Endothelial cell of umbilical vein (primary cell): ENCODE results near the gene ALDH1L2. TPM values are rescaled to one million over a fixed set of nuclear protein-coding genes. Genes with fewer than 3 reads are reported as not detected.

Source experiments
- BruUV-seq: library from RNA; stranded (reverse); fragments of 400-500 nt; replicated peaks from 2 replicates; lab custom pipeline; 2021; lab: Mats Ljungman, UMichigan
- CTCF ChIA-PET: fragments of 300-600, 350-600 bp; sonication (Branson Sonifier 250); formaldehyde crosslinking; loops from one replicate; lab custom pipeline; 2021; ENCODE audit warnings: antibody characterized with exemption, inconsistent platforms; lab: Charles Lee
- POLR2A ChIA-PET: fragments of 300-600, 350-600 bp; sonication (Branson Sonifier 250); formaldehyde crosslinking; loops from one replicate; lab custom pipeline; 2021; ENCODE audit warnings: antibody characterized with exemption, inconsistent platforms; lab: Charles Lee
- DNase-seq: peaks from one replicate; pipeline ENCODE4 v3.0.0-alpha.2; 2011; ENCODE audit warnings: low read depth, low spot score
- FAIRE-seq: peaks from 2 replicates; lab custom pipeline; 2011; peaks lifted over from hg19 to GRCh38; lab: Jason Lieb, UNC
- H2AFZ ChIP-seq: 2 replicates; pipeline ENCODE4 v1.6.0; 2012; ENCODE audit warnings: low read depth, low read length, control low read depth, inconsistent platforms
- H3K27ac ChIP-seq: 2 replicates; pipeline ENCODE4 v1.5.1; 2011; ENCODE audit warnings: low read depth, mild to moderate bottlenecking, control low read depth, low read length, moderate library complexity; ENCODE audit not compliant: insufficient read depth
- H3K27me3 ChIP-seq, 2 experiments: 2 replicates each; pipeline versions ENCODE4 v1.6.0 to v1.6.1; 2011; ENCODE audit warnings: low read length in 2 of 2, mixed read lengths in 1 of 2; ENCODE audit not compliant: control insufficient read depth in 2 of 2, insufficient read depth in 2 of 2
- H3K36me3 ChIP-seq, 2 experiments: 2 replicates in 1 of 2; 3 replicates in 1 of 2; pipeline ENCODE4 v1.5.1; 2011; ENCODE audit warnings: low read length in 2 of 2, mild to moderate bottlenecking in 1 of 2, moderate library complexity in 1 of 2; ENCODE audit not compliant: control insufficient read depth in 2 of 2, insufficient read depth in 2 of 2; ENCODE audit errors: extremely low read depth in 1 of 2
- H3K4me1 ChIP-seq: 3 replicates; pipeline ENCODE4 v1.5.1; 2011; ENCODE audit warnings: mild to moderate bottlenecking, low read length; ENCODE audit not compliant: control insufficient read depth, insufficient read depth; ENCODE audit errors: extremely low read depth
- H3K4me2 ChIP-seq: 2 replicates; pipeline ENCODE4 v1.6.1; 2011; ENCODE audit warnings: low read length, control low read depth, mixed read lengths; ENCODE audit not compliant: insufficient read depth
- H3K4me3 ChIP-seq, 3 experiments: fragments of 200-600 bp in 1 of 3; sonication (generic), shearing (Covaris generic) in 1 of 3; replicated peaks in 1 of 3; 2 replicates each; pipeline ENCODE4 v1.5.1; 2011 to 2016; ENCODE audit warnings: control low read depth in 3 of 3, low read length in 3 of 3, mild to moderate bottlenecking in 2 of 3, inconsistent platforms in 1 of 3, low read depth in 1 of 3, moderate library complexity in 1 of 3; ENCODE audit not compliant: insufficient read depth in 1 of 3
- H3K79me2 ChIP-seq: 2 replicates; pipeline ENCODE4 v1.6.0; 2012; ENCODE audit warnings: low read length, inconsistent platforms; ENCODE audit not compliant: control insufficient read depth, insufficient read depth
- H3K9ac ChIP-seq: replicated peaks from 2 replicates; pipeline ENCODE3; 2011; ENCODE audit warnings: low read length, control low read depth; ENCODE audit not compliant: insufficient read depth; ENCODE audit errors: extremely low read depth
- H3K9me1 ChIP-seq: replicated peaks from 3 replicates; pipeline ENCODE4 v1.6.0; 2011; ENCODE audit warnings: mild to moderate bottlenecking, low read length; ENCODE audit not compliant: control insufficient read depth, insufficient read depth; ENCODE audit errors: extremely low read depth
- H3K9me3 ChIP-seq: replicated peaks from 2 replicates; pipeline ENCODE4 v1.5.1; 2012; ENCODE audit warnings: low read length, inconsistent platforms; ENCODE audit not compliant: control insufficient read depth, insufficient read depth
- H4K20me1 ChIP-seq: replicated peaks from 2 replicates; pipeline ENCODE3; 2011; ENCODE audit warnings: mild to moderate bottlenecking, low read length; ENCODE audit not compliant: control insufficient read depth, insufficient read depth; ENCODE audit errors: extremely low read depth
- EZH2 ChIP-seq: IDR thresholded peaks from 2 replicates; pipeline ENCODE4 v1.6.1; 2012; ENCODE audit warnings: borderline replicate concordance, low read depth, mild to moderate bottlenecking, moderate library complexity, low read length, inconsistent platforms; ENCODE audit not compliant: severe bottlenecking
- FOS ChIP-seq: IDR thresholded peaks from 2 replicates; pipeline ENCODE4 v1.6.1; 2011; ENCODE audit warnings: mild to moderate bottlenecking, low read length, moderate library complexity, borderline replicate concordance; ENCODE audit not compliant: insufficient read depth
- GATA2 ChIP-seq: IDR thresholded peaks from 2 replicates; pipeline ENCODE4 v1.7.0; 2011; ENCODE audit warnings: low read depth, mild to moderate bottlenecking, moderate library complexity, mixed read lengths, low read length; ENCODE audit not compliant: insufficient read length, insufficient read depth
- JUN ChIP-seq: IDR thresholded peaks from 2 replicates; pipeline ENCODE4 v1.6.1; 2011; ENCODE audit warnings: borderline replicate concordance, low read depth; ENCODE audit not compliant: insufficient read length, insufficient read depth
- MYC ChIP-seq: IDR thresholded peaks from one replicate; pipeline ENCODE4 v1.6.1; 2011; ENCODE audit warnings: mild to moderate bottlenecking, low read depth, low read length
- POLR2A ChIP-seq: IDR thresholded peaks from 2 replicates; pipeline ENCODE4 v1.6.1; 2012; ENCODE audit warnings: low read depth, mild to moderate bottlenecking, control low read depth, low read length
- POLR2AphosphoS5 ChIP-seq: IDR thresholded peaks from 2 replicates; pipeline ENCODE4 v1.6.1; 2012; ENCODE audit warnings: low read depth, mild to moderate bottlenecking, control low read depth, low read length, moderate library complexity; ENCODE audit not compliant: insufficient read depth
- dilution Hi-C: fragments of 300-500 bp; cut with MboI; formaldehyde crosslinking; loops from one replicate; pipeline ENCODE4 v1.15.0; 2019; ENCODE audit warnings: low sequenced_read_pairs; ENCODE audit not compliant: extremely low pct_ligation_motif_present
- intact Hi-C: fragments of 100-400 bp; cut with micrococcal nuclease; formaldehyde crosslinking; loops from one replicate; pipeline ENCODE4 v1.10.0; 2022
- polyA plus RNA-seq, 4 experiments: library from polyadenylated mRNA; depleted of rRNA in 3 of 4; stranded (reverse) in 3 of 4; unstranded in 1 of 4; fragments of >200 nt; gene quantifications; 2 replicates each; pipeline versions ENCODE4 v1.2.1 to v1.2.3, GENCODE V29; 2011 to 2012; ENCODE audit warnings: missing spikeins in 1 of 4
- total RNA-seq: library from RNA; stranded (reverse); gene quantifications from 2 replicates; pipeline ENCODE4 v1.2.3, GENCODE V29; 2021
- TF ChIP-seq, protein P1 (sequence below): IDR thresholded peaks from 2 replicates; pipeline ENCODE4 v1.6.1; 2011; ENCODE audit not compliant: insufficient read depth, insufficient read length
- TF ChIP-seq, protein P2 (sequence below), 2 donors: IDR thresholded peaks; 1 replicate in 1 of 2; 2 replicates in 1 of 2; pipeline ENCODE4 v1.5.1; 2011; ENCODE audit warnings: low read length in 2 of 2, mild to moderate bottlenecking in 2 of 2, moderate library complexity in 2 of 2, control low read depth in 1 of 2, inconsistent platforms in 1 of 2, low read depth in 1 of 2; ENCODE audit not compliant: insufficient read depth in 1 of 2; ENCODE audit errors: extremely low read depth in 1 of 2

The ALDH1L2 gene
- total and polyA plus RNA-seq, 2 donors (not counting 3 experiments of a cell fraction or from before 2014, with no cell fraction given): 1.4 to 2.5 TPM

DNA sequence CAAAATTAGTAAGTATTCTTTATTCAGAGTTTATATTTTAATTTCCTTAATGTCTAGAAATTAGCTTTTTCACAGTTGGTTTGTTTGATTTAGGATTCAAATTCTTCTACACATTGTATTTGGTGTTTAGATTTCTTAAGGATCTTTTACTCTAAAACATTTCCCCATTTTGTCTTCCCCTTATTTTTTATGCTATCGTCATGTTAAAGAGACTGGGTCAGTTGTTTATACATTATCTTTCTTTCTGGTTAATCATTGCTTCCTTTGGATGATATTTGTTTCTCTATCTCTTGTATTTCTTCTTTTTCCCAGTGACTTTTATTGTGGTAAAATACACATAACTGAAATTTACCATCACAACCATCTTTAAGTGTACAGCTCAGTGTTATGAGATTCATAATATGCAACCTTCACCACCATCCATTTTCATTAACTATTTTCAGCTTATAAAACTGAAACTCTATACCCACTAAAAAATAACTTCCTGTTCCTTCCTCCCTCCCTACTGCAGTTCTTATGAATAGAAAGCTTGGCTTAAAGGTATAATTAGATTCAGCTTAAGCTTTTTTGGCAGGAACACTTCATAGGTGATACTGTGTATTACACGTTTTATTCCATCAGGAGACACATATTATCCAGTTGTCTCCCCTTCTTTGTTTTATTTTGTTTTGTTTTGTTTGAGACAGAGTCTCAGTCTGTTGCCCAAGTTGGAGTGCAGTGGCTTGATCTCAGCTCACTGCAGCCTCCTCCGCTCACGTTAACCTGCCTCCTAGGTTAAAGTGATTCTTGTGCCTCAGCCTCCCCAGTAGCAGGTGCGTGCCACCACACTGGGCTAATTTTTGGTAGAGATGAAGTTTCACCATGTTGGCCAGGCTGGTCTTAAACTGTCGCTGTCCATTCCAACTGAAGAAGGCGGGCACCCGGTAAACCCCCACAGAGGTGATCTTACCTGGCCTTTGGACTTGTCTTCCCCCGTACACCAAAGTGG lies 53.1 kb downstream of the ALDH1L2 start:
- no peaks in the 10 kb centered on the region for H3K79me2 ChIP-seq
- no peaks in the 10 kb centered on the region for H3K9me3 ChIP-seq
- no peak overlapping the region for H3K27ac ChIP-seq
- no peaks in the 10 kb centered on the region for H3K27me3 ChIP-seq
- CTCF ChIA-PET: interaction anchor here (0.6 to 3.2 kb wide), 2 partner anchors 22 to 88 kb away, joined by 3 to 8 read pairs; no protein-coding TSS in a partner anchor
- no peak overlapping the region for H3K9ac ChIP-seq
- no peaks in the 10 kb centered on the region for H3K9me1 ChIP-seq
- no peak overlapping the region for H2AFZ ChIP-seq
- no peak for DNase-seq
- TF ChIP-seq JUN (no peak), GATA2 (no peak), EZH2 (no peak), POLR2A (no peak), FOS (no peak), MYC (no peak), POLR2AphosphoS5 (no peak)
- TF ChIP-seq, protein P1, sequence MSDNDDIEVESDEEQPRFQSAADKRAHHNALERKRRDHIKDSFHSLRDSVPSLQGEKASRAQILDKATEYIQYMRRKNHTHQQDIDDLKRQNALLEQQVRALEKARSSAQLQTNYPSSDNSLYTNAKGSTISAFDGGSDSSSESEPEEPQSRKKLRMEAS: no peak
- TF ChIP-seq, protein P2, sequence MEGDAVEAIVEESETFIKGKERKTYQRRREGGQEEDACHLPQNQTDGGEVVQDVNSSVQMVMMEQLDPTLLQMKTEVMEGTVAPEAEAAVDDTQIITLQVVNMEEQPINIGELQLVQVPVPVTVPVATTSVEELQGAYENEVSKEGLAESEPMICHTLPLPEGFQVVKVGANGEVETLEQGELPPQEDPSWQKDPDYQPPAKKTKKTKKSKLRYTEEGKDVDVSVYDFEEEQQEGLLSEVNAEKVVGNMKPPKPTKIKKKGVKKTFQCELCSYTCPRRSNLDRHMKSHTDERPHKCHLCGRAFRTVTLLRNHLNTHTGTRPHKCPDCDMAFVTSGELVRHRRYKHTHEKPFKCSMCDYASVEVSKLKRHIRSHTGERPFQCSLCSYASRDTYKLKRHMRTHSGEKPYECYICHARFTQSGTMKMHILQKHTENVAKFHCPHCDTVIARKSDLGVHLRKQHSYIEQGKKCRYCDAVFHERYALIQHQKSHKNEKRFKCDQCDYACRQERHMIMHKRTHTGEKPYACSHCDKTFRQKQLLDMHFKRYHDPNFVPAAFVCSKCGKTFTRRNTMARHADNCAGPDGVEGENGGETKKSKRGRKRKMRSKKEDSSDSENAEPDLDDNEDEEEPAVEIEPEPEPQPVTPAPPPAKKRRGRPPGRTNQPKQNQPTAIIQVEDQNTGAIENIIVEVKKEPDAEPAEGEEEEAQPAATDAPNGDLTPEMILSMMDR (IDR thresholded peaks at IDR 0.05; ENCODE audit: extremely low read depth in 1 of 2, insufficient read depth in 1 of 2, low read depth in 1 of 2, low read length in 2 of 2): no peak
- H3K4me2 ChIP-seq: no peak overlapping the region
- H3K36me3 ChIP-seq: no peaks in the 10 kb centered on the region
- no peak overlapping the region for H3K4me3 ChIP-seq
- no peak for FAIRE-seq
- dilution Hi-C loops (no loop called here), intact Hi-C loops (no loop called here)
- POLR2A ChIA-PET: no interaction called here
- H3K4me1 ChIP-seq: no peaks in the 10 kb centered on the region
- BruUV-seq: no TSS peak
- no peaks in the 10 kb centered on the region for H4K20me1 ChIP-seq
